CD1c-positive myeloid dendritic cell (primary cell): ENCODE results near the gene KRT36.

Source experiments
- DNase-seq: peaks from one replicate; pipeline ENCODE4 v3.0.0-alpha.2; 2016; ENCODE audit errors: extremely low spot score

KRT36 gene

GRCh38 chr17:41521574-41522261 lies 32.0 kb upstream of the KRT36 start:
- DNase-seq: no peak

- DNase-seq: no peak
Observed at GRCh38 chr17:41520821-41521521, 31.3 kb upstream of the KRT36 start.

- no peak for DNase-seq
Observed at GRCh38 chr17:41519501-41520224, 30.0 kb upstream of the KRT36 start.

- no peak for DNase-seq
Observed at GRCh38 chr17:41518789-41519449, 29.2 kb upstream of the KRT36 start, which contains the start of gene KRT15. Gene KRT15, minus strand, starts transcription at chr17:41518890. Its CDS starts 63 bp downstream, at chr17:41518827.

- no peak for DNase-seq
Observed at GRCh38 chr17:41518031-41518430, 28.3 kb upstream of the KRT36 start.

GRCh38 chr17:41516830-41517283 lies 27.1 kb upstream of the KRT36 start:
- DNase-seq: no peak

- no peak for DNase-seq
Observed at GRCh38 chr17:41516147-41516829, 26.6 kb upstream of the KRT36 start.

GRCh38 chr17:41513168-41513547 lies 23.4 kb upstream of the KRT36 start:
- DNase-seq: no peak

- DNase-seq: peak; percentile 42
Observed at GRCh38 chr17:41512546-41513167, 22.9 kb upstream of the KRT36 start.

- no peak for DNase-seq
Observed at GRCh38 chr17:41511716-41512115, 22.0 kb upstream of the KRT36 start.

GRCh38 chr17:41511116-41511515 lies 21.4 kb upstream of the KRT36 start:
- no peak for DNase-seq

- no peak for DNase-seq
Observed at GRCh38 chr17:41510251-41511065, 20.7 kb upstream of the KRT36 start.

GRCh38 chr17:41507315-41507880 lies 17.7 kb upstream of the KRT36 start:
- no peak for DNase-seq

- peak; percentile 51 for DNase-seq
Observed at GRCh38 chr17:41505809-41506767, 16.4 kb upstream of the KRT36 start.

- DNase-seq: no peak
Observed at GRCh38 chr17:41505007-41505808, 15.5 kb upstream of the KRT36 start, which contains the start of gene KRT13. Gene KRT13, minus strand, starts transcription at chr17:41505612. Its CDS starts 62 bp downstream, at chr17:41505550.

GRCh38 chr17:41504246-41504977 lies 14.7 kb upstream of the KRT36 start:
- DNase-seq: no peak

- no peak for DNase-seq
Observed at GRCh38 chr17:41503202-41503601, 13.5 kb upstream of the KRT36 start.
